Activated naive CD8-positive, alpha-beta T cell (primary cell): ENCODE data around the gene PDE3A.

Experiments
- H3K27ac Mint-ChIP-seq: one replicate; pipeline ENCODE4 v1.8.0; 2021; ENCODE audit warnings: mixed read lengths
- H3K27me3 Mint-ChIP-seq: one replicate; pipeline ENCODE4 v1.8.0; 2021; ENCODE audit warnings: mixed read lengths
- H3K36me3 Mint-ChIP-seq: one replicate; pipeline ENCODE4 v1.8.0; 2021; ENCODE audit warnings: mixed read lengths
- H3K4me1 Mint-ChIP-seq: one replicate; pipeline ENCODE4 v1.8.0; 2021; ENCODE audit warnings: low read depth, mixed read lengths
- H3K4me3 Mint-ChIP-seq: one replicate; pipeline ENCODE4 v1.8.0; 2021; ENCODE audit warnings: mild to moderate bottlenecking, mixed read lengths
- H3K9me3 Mint-ChIP-seq: one replicate; pipeline ENCODE4 v1.8.0; 2021; ENCODE audit warnings: low read depth, mixed read lengths

PDE3A gene

GRCh38 chr12:20620261-20620660, 251.9 kb downstream of the PDE3A start:
- Mint-ChIP-seq H3K4me1 (no peaks in the 10 kb centered on the region), H3K27me3 (no peaks in the 10 kb centered on the region), H3K9me3 (no peaks in the 10 kb centered on the region), H3K4me3 (no peak overlapping the region), H3K27ac (no peak overlapping the region), H3K36me3 (no peaks in the 10 kb centered on the region)

GRCh38 chr12:20624718-20625117, 256.4 kb downstream of the PDE3A start:
- H3K27me3 Mint-ChIP-seq = no peaks in the 10 kb centered on the region
- no peak overlapping the region for H3K27ac Mint-ChIP-seq
- no peaks in the 10 kb centered on the region for H3K4me1 Mint-ChIP-seq
- no peaks in the 10 kb centered on the region for H3K9me3 Mint-ChIP-seq
- H3K4me3 Mint-ChIP-seq = no peak overlapping the region
- H3K36me3 Mint-ChIP-seq = no peaks in the 10 kb centered on the region

GRCh38 chr12:20625531-20625930, 257.2 kb downstream of the PDE3A start:
- Mint-ChIP-seq H3K27me3 (no peaks in the 10 kb centered on the region), H3K4me3 (no peak overlapping the region)

GRCh38 chr12:20627001-20627588, 258.8 kb downstream of the PDE3A start:
- Mint-ChIP-seq H3K27ac (no peak overlapping the region), H3K36me3 (no peaks in the 10 kb centered on the region), H3K4me3 (no peak overlapping the region), H3K4me1 (no peaks in the 10 kb centered on the region), H3K27me3 (no peaks in the 10 kb centered on the region), H3K9me3 (no peaks in the 10 kb centered on the region)

More at GRCh38 chr12:20625531-20625930, 257.2 kb downstream of the PDE3A start:
- Mint-ChIP-seq H3K36me3 (no peaks in the 10 kb centered on the region), H3K27ac (no peak overlapping the region), H3K4me1 (no peaks in the 10 kb centered on the region), H3K9me3 (no peaks in the 10 kb centered on the region)

GRCh38 chr12:20628226-20628787, 260.0 kb downstream of the PDE3A start:
- no peaks in the 10 kb centered on the region for H3K9me3 Mint-ChIP-seq
- H3K4me1 Mint-ChIP-seq = no peaks in the 10 kb centered on the region
- H3K27ac Mint-ChIP-seq = no peak overlapping the region
- H3K27me3 Mint-ChIP-seq = no peaks in the 10 kb centered on the region
- H3K36me3 Mint-ChIP-seq = no peaks in the 10 kb centered on the region
- H3K4me3 Mint-ChIP-seq = no peak overlapping the region

- Mint-ChIP-seq H3K27ac (no peak overlapping the region), H3K36me3 (no peaks in the 10 kb centered on the region), H3K4me3 (no peak overlapping the region), H3K9me3 (no peaks in the 10 kb centered on the region), H3K27me3 (no peaks in the 10 kb centered on the region), H3K4me1 (no peaks in the 10 kb centered on the region)
Measured at GRCh38 chr12:20628999-20629398, 260.7 kb downstream of the PDE3A start.

GRCh38 chr12:20629414-20630156, 261.2 kb downstream of the PDE3A start:
- H3K27me3 Mint-ChIP-seq = no peaks in the 10 kb centered on the region
- no peak overlapping the region for H3K4me3 Mint-ChIP-seq
- H3K36me3 Mint-ChIP-seq = no peaks in the 10 kb centered on the region
- no peak overlapping the region for H3K27ac Mint-ChIP-seq
- no peaks in the 10 kb centered on the region for H3K4me1 Mint-ChIP-seq
- no peaks in the 10 kb centered on the region for H3K9me3 Mint-ChIP-seq

- Mint-ChIP-seq H3K27me3 (no peaks in the 10 kb centered on the region), H3K4me3 (no peak overlapping the region), H3K36me3 (no peaks in the 10 kb centered on the region), H3K9me3 (no peaks in the 10 kb centered on the region), H3K27ac (no peak overlapping the region), H3K4me1 (no peaks in the 10 kb centered on the region)
Measured at GRCh38 chr12:20631711-20632110, 263.4 kb downstream of the PDE3A start.

GRCh38 chr12:20641106-20641505, 272.8 kb downstream of the PDE3A start:
- H3K4me3 Mint-ChIP-seq = no peak overlapping the region
- H3K27me3 Mint-ChIP-seq = no peaks in the 10 kb centered on the region
- no peaks in the 10 kb centered on the region for H3K9me3 Mint-ChIP-seq
- H3K4me1 Mint-ChIP-seq = no peaks in the 10 kb centered on the region
- no peak overlapping the region for H3K27ac Mint-ChIP-seq
- H3K36me3 Mint-ChIP-seq = no peaks in the 10 kb centered on the region

- no peak overlapping the region for H3K27ac Mint-ChIP-seq
- H3K36me3 Mint-ChIP-seq = no peaks in the 10 kb centered on the region
- peaks cover 2% of the 10 kb centered on the region for H3K27me3 Mint-ChIP-seq
- no peaks in the 10 kb centered on the region for H3K9me3 Mint-ChIP-seq
- H3K4me1 Mint-ChIP-seq = no peaks in the 10 kb centered on the region
- no peak overlapping the region for H3K4me3 Mint-ChIP-seq
Measured at GRCh38 chr12:20643822-20644221, 275.5 kb downstream of the PDE3A start.

GRCh38 chr12:20646239-20646827, 278.0 kb downstream of the PDE3A start:
- Mint-ChIP-seq H3K27ac (no peak overlapping the region), H3K4me1 (no peaks in the 10 kb centered on the region), H3K27me3 (peaks cover 2% of the 10 kb centered on the region), H3K9me3 (no peaks in the 10 kb centered on the region), H3K4me3 (no peak overlapping the region), H3K36me3 (no peaks in the 10 kb centered on the region)

- Mint-ChIP-seq H3K36me3 (no peaks in the 10 kb centered on the region), H3K9me3 (peaks cover 7% of the 10 kb centered on the region), H3K4me1 (no peaks in the 10 kb centered on the region), H3K4me3 (no peak overlapping the region), H3K27me3 (no peaks in the 10 kb centered on the region), H3K27ac (no peak overlapping the region)
Measured at GRCh38 chr12:20653871-20654270, 285.5 kb downstream of the PDE3A start.

- Mint-ChIP-seq H3K4me1 (no peaks in the 10 kb centered on the region), H3K9me3 (peaks cover 17% of the 10 kb centered on the region), H3K36me3 (no peaks in the 10 kb centered on the region)
Measured at GRCh38 chr12:20656600-20656999, 288.3 kb downstream of the PDE3A start.

GRCh38 chr12:20657496-20657895, 289.2 kb downstream of the PDE3A start:
- H3K36me3 Mint-ChIP-seq = no peaks in the 10 kb centered on the region
- H3K4me1 Mint-ChIP-seq = no peaks in the 10 kb centered on the region
- no peak overlapping the region for H3K4me3 Mint-ChIP-seq
- H3K27ac Mint-ChIP-seq = no peak overlapping the region
- H3K9me3 Mint-ChIP-seq = peaks cover 17% of the 10 kb centered on the region
- H3K27me3 Mint-ChIP-seq = no peaks in the 10 kb centered on the region

More at GRCh38 chr12:20656600-20656999, 288.3 kb downstream of the PDE3A start:
- Mint-ChIP-seq H3K27me3 (no peaks in the 10 kb centered on the region), H3K27ac (no peak overlapping the region), H3K4me3 (no peak overlapping the region)

- no peaks in the 10 kb centered on the region for H3K36me3 Mint-ChIP-seq
- H3K27ac Mint-ChIP-seq = no peak overlapping the region
- no peaks in the 10 kb centered on the region for H3K27me3 Mint-ChIP-seq
- H3K9me3 Mint-ChIP-seq = peaks cover 8% of the 10 kb centered on the region
- H3K4me1 Mint-ChIP-seq = no peaks in the 10 kb centered on the region
- no peak overlapping the region for H3K4me3 Mint-ChIP-seq
Measured at GRCh38 chr12:20681334-20681733, 313.0 kb downstream of the PDE3A start.
